HG02588 (cell line): ENCODE results near the gene ANKRD55.
"Not testable (repeated sequence)": the region's sequence is repeated elsewhere in the genome, so short reads cannot be mapped to it uniquely, and the experiment has no call there.

Experiments used
- ATAC-seq: cut with Tn5 transposase; IDR thresholded peaks from one replicate; pipeline ENCODE4 v1.9.1; 2021; ENCODE audit warnings: mild to moderate bottlenecking, moderate library complexity; ENCODE audit not compliant: unreplicated experiment

Gene ANKRD55

DNA sequence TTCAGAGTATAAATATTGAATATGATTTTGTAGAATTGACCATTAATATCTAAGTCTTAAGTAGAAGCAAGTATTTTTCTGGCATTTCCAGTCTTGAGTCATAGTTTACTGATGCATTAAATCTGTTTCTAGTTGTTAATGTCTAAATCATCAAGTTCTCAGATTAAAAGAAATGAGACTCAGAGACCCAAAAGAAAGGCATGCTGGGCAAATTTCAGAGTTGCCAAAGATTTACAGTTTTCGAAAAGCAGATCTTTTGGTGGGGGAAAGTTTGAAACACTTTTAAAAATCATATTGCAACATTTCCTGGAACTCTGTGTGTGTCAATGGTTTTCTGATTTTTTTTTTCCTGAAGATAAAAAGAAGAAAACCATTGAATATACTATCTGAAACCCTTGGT is 60.9 kb downstream of the ANKRD55 start:
- ATAC-seq: no peak

DNA sequence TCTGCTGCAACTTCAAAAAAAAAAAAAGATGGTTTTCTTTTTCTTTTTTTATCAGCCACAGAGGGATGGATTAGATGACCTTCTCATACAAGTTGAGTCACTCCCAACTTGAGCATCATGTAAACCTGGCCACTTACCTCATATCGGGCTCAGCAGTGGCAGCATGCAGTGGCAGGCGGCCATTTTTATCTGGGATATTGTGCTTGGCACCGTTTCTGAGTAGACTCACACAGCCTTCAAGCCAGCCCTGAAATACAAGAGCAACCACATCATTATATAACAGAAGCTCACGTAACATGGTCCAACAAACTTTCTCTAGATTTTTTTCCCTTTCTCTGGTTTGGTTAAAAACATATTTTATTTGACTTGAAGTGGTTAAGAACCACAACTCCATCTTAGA is 62.6 kb downstream of the ANKRD55 start:
- ATAC-seq: no peak

- no peak for ATAC-seq
These were observed 63.2 kb downstream of the ANKRD55 start for GRCh38 chr5:56169949-56170348.

DNA sequence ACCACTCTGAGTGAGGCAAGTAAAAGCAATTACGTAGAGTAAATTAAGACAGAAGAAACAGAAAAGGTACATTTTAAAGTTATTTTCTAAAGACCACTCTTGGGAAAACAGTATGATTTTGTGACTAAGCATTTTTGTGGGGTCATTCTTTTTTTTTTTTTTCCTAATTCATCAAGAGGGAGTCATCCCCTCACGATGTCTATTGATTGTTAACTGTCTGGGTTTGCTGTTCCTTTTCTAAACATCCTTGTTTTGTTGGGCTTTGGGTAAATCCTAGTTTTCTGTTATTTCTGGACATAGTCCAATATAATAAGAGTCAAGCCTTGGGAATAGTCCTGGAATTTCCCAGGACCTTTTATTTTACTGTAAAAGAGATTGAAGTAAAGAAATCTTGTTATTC is 63.8 kb downstream of the ANKRD55 start:
- no peak for ATAC-seq

- ATAC-seq: no peak
These were observed 65.1 kb downstream of the ANKRD55 start for GRCh38 chr5:56168066-56168478.

DNA sequence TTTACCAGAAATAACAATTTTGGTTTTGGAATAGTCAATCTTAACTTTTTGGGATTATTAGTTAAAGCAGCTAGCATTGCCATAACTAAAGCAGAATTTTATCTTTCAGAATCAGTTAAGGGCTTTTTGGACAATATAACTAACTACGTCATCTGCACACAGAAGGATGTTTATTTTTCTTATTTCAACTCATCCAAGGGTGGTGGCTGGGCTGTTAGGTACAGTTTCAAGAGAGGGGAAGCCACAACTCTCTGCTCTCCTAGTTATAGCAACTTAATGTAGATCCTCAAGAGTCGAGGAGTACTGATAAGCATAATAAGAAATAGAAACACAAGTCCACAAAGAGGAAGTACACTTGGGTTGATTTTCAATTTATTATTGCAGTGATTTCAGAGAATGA is 65.6 kb downstream of the ANKRD55 start:
- ATAC-seq: no peak

GRCh38 chr5:56166671-56167385 is 66.3 kb downstream of the ANKRD55 start:
- ATAC-seq: no peak

- ATAC-seq: no peak
These were observed 68.8 kb downstream of the ANKRD55 start for GRCh38 chr5:56164376-56164775.

DNA sequence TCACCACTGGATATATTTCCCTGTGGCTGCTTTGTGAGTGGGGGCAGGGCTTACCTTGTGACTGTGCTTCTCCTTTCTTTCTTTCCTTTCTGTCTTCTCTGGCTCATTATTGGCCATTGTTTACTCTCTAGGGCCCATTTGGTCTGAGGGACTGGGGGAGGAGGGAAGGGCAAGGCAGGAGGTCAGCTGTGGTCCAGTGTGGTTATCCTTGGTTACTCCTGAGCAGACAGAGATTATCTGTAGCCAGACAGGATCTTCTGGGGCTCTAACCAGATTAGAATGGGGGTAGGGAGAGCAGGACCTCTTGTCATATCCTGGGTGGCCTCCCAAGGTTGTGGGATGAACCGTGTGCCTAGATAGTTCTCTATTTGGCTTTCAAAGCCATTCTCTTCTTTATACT is 71.2 kb downstream of the ANKRD55 start:
- no peak for ATAC-seq

DNA sequence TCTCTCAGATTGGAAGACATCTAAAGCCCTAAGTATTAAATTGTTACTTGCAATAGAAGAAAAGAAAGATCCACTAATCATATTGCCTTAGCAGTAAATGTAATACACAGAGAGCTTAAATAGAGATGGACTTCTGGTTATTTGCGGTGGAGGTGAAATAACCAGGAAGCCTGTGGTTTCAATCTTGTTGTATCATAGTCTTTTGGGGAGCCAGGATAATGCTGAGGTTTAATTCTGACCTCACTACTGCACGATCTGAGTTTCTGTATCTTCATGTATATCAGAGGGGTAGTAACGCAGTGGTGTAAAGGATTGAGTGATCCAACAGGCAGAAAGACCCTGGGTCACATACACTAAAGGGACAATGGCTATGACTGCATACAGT is 71.7 kb downstream of the ANKRD55 start:
- no peak for ATAC-seq

DNA sequence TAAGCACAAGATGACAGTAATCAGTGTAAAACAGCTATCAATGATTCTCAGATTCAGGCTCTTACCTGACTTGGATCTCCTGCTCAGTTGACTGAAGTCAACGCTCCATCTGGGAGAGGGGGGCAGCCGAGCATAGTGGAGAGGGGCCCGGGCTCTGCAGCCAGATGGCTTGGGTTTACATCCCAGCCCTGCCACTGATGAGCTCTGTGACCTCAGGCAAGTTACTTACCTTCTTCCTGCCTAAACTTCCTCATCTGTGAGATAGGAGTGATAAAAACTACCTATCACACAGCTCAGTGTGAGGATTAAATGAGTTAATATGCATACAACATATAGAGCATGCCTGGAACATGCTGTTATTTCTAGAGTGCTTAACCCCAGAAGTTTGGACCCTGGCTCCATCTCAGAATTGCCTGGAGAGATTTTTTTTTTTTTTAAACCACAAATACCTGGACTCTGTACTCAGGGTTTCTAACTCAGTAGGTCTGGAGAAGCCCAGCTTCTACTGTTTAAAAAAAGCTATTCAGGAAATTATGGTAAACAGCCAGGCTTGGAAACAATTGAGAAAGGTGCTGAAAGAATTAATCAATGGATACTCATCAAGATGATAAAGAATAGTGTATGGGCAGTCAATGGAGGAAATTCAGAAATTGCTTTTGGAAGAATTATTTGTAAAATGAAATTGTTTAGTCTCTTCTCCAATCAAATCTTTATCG is 72.2 kb downstream of the ANKRD55 start:
- no peak for ATAC-seq

DNA sequence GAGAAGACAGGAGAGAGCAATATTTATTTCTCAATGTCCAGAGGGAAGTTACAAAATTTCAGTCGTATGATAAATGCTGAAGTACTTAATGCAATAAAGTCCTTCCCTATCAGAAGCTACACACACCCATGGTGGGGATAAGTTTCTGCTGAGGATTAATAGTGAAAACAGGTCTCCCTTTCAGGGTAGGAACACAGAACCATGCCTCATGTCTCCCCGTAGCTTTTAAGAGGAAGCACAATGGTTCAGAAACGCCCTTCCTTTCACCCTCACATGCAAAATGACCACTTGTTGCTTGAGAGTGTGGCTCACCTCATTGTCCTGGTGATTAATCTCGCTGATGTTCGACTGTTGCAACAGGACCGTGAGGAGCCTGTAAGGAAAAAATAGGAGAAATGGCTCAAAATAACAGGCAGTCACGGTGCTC is 73.6 kb downstream of the ANKRD55 start:
- ATAC-seq: no peak

DNA sequence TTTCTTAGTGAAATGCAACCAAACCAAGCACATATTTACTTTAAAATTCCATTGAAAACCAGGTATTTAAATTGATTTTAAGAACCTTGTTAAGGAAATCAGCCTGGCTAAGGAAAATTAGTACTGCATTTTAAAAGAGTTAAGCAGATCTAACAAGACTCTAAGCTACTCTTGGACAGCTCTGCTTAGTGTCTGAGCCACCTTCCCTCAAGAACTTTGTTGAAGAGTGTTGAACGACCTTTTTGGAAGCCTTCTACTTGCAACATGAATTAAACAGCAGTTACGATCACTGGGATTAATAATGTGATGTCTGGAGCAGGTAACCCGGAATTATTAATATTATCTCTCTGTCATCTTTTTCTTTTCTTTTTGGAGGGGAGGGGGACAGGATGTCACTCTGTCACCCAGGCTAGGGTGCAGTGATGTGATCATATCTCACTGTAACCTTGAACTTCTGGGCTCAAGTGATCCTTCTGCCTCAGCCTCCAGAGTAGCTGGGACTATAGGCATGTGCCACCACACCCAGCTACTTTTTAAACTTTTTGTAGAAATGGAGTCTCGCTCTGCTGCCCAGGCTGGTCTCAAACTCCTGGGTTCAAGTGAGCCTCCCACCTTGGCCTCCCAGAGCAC is 74.7 kb downstream of the ANKRD55 start:
- no peak for ATAC-seq

DNA sequence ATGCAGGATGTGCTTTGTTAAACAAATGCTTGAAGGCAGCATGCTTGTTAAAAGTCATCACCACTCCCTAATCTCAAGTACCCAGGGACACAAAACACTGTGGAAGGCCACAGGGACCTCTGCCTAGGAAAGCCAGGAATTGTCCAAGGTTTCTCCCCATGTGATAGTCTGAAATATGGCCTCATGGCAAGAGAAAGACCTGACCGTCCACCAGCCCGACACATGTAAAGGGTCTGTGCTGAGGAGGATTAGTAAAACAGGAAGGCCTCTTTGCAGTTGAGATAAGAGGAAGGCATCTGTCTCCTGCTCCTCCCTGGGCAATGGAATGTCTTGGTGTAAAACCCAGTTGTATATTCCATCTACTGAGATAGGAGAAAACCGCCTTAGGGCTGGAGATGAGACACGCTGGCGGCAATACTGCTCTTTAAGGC is 75.9 kb downstream of the ANKRD55 start:
- ATAC-seq: not testable (repeated sequence)

GRCh38 chr5:56156585-56157190 is 76.4 kb downstream of the ANKRD55 start:
- peak; percentile 71 for ATAC-seq

- no peak for ATAC-seq
These were observed 77.0 kb downstream of the ANKRD55 start for GRCh38 chr5:56155992-56156584.

DNA sequence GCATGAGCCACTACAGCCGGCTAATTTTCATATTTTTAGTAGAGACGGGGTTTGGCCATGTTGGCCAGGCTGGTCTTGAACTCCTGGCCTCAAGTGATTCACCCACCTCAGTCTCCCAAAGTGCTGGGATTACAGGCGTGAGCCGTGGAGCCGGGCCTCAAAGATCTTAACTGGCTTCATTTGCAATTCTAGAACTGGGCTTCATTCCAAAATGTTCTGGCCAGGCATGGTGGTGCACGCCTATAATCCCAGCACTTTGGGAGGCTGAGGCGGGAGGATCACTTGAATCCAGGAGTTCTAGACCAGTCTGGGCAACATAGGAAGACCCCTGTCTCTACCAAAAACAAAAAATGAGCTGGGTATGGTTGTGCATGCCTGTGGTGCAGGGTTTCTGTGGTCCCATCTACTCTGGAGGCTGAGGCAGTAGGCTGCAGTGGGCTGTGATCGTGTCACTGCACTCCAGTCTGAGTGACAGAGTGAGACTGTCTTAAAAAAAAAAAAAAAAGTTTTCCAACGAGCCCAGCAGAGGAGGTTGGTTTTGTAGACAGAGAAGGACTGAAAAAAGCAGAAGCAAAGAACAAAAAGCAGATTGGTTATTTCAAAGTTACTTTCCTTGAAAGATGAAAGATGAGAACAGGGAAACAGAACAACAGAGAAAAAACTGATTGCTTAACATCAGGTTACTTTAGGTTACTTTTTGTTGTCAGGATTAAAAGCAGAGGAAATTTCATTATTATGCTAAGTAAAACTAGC is 78.2 kb downstream of the ANKRD55 start:
- ATAC-seq: no peak

GRCh38 chr5:56152437-56152836 is 80.7 kb downstream of the ANKRD55 start:
- ATAC-seq: no peak

DNA sequence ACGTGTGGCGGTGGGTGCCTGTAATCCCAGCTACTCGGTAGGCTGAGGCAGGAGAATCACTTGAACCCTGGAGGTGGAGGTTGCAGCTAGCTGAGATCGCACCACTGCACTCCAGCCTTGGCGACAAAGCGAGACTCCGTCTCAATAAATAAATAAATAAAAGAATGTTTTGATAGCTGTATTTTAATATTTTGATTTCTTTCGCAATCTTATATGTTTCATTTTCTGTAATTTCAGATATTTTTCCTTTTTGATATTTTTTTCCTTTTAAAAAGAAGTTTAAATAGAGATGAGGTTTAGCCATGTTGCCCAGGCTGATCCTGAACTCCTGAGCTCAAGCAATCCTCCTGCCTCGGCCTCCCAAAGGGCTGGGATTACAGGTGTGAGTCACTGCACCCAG is 82.4 kb downstream of the ANKRD55 start:
- ATAC-seq: not testable (repeated sequence)

GRCh38 chr5:56148453-56148971 is 84.6 kb downstream of the ANKRD55 start:
- peak; percentile 89 for ATAC-seq
